ENCODE measurements around the gene PSME3. TPM values are rescaled to one million over a fixed set of nuclear protein-coding genes. Genes with fewer than 3 reads are reported as not detected.

Gene PSME3
- total and polyA plus RNA-seq, 2 of the 13 experiments (the other 11 are each of a cell fraction or from before 2014, with no cell fraction given): 66.3 to 135 TPM

- TF ChIP-seq HIVEP1 (CRISPR knock-in tag; IDR thresholded peaks at IDR 0.05) (peak; percentile 74; the same call in 1 of the 2 replicates), TIGD3 (CRISPR knock-in tag; IDR thresholded peaks at IDR 0.05; ENCODE audit: borderline replicate concordance) (no peak), PPARG (CRISPR knock-in tag; conservative IDR thresholded peaks at IDR 0.05) (no peak), SKIL (CRISPR knock-in tag; IDR thresholded peaks at IDR 0.05; ENCODE audit: borderline replicate concordance) (no peak), THAP11 (CRISPR knock-in tag; IDR thresholded peaks at IDR 0.05) (no peak), ZNF251 (CRISPR knock-in tag; IDR thresholded peaks at IDR 0.05) (no peak), NFRKB (IDR thresholded peaks at IDR 0.05) (no peak), MAFG (CRISPR knock-in tag; IDR thresholded peaks at IDR 0.05) (no peak), ZNF343 (CRISPR knock-in tag; IDR thresholded peaks at IDR 0.05) (0 out of 2 replicates have a peak, but pooled peaks have one; percentile 8), SOX13 (IDR thresholded peaks at IDR 0.05) (no peak), SOX13 (CRISPR knock-in tag; conservative IDR thresholded peaks at IDR 0.05 in 1 of 2, IDR thresholded peaks at IDR 0.05 in 1 of 2) (no peak; a peak in 1 of 4 replicates), PHF21A (CRISPR knock-in tag; IDR thresholded peaks at IDR 0.05) (peak; percentile 96), MTF2 (CRISPR knock-in tag; IDR thresholded peaks at IDR 0.05; ENCODE audit: borderline replicate concordance) (no peak), PHF5A (CRISPR knock-in tag; IDR thresholded peaks at IDR 0.05; ENCODE audit: low read depth, unreplicated experiment) (no peak), HMG20B (CRISPR knock-in tag; conservative IDR thresholded peaks at IDR 0.05) (no peak), EP300 (IDR thresholded peaks at IDR 0.05; ENCODE audit: low read depth in 2 of 2, low read length in 2 of 2) (peak in 1 of 2 experiments; percentile 67; a peak in 2 of 4 replicates), EP300 (CRISPR knock-in tag; IDR thresholded peaks at IDR 0.05; ENCODE audit: borderline replicate concordance) (no peak), MED1 (CRISPR knock-in tag; IDR thresholded peaks at IDR 0.05) (peak; percentile 85), BRCA1 (CRISPR knock-in tag; IDR thresholded peaks at IDR 0.05) (no peak), NR1H2 (CRISPR knock-in tag; IDR thresholded peaks at IDR 0.05; ENCODE audit: borderline replicate concordance, low read depth) (no peak), KMT2B (CRISPR knock-in tag; IDR thresholded peaks at IDR 0.05) (no peak), ZNF776 (CRISPR knock-in tag; IDR thresholded peaks at IDR 0.05) (no peak), MYC (CRISPR knock-in tag; IDR thresholded peaks at IDR 0.05; ENCODE audit: borderline replicate concordance) (peak; percentile 52; the same call in 1 of the 2 replicates), ZNF724P (CRISPR knock-in tag; IDR thresholded peaks at IDR 0.05; ENCODE audit: borderline replicate concordance) (no peak; the same call in 1 of the 2 replicates), CEBPZ (IDR thresholded peaks at IDR 0.05; ENCODE audit: low read length) (no peak)
Observed at GRCh38 chr17:42878123-42878880, 45.1 kb downstream of the PSME3 start (continued).

Data from HepG2 (cell line).